Measurements from ENCODE around the gene SLC24A5. TPM values are rescaled to one million over a fixed set of nuclear protein-coding genes. Genes with fewer than 3 reads are reported as not detected.

Gene SLC24A5
- total and polyA plus RNA-seq, 9 of the 15 experiments (the other 6 are each of a cell fraction or from before 2014, with no cell fraction given), result not detected

- TF ChIP-seq, protein P1, sequence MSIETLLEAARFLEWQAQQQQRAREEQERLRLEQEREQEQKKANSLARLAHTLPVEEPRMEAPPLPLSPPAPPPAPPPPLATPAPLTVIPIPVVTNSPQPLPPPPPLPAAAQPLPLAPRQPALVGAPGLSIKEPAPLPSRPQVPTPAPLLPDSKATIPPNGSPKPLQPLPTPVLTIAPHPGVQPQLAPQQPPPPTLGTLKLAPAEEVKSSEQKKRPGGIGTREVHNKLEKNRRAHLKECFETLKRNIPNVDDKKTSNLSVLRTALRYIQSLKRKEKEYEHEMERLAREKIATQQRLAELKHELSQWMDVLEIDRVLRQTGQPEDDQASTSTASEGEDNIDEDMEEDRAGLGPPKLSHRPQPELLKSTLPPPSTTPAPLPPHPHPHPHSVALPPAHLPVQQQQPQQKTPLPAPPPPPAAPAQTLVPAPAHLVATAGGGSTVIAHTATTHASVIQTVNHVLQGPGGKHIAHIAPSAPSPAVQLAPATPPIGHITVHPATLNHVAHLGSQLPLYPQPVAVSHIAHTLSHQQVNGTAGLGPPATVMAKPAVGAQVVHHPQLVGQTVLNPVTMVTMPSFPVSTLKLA (conservative IDR thresholded peaks at IDR 0.05), result no peak
- TF ChIP-seq CC2D1A (IDR thresholded peaks at IDR 0.05) (no peak), JUNB (CRISPR knock-in tag; conservative IDR thresholded peaks at IDR 0.05) (no peak), ARID2 (IDR thresholded peaks at IDR 0.05) (no peak), U2AF1 (optimal IDR thresholded peaks at IDR 0.05; ENCODE audit: low read depth, low read length) (no peak), SRSF7 (optimal IDR thresholded peaks at IDR 0.05; ENCODE audit: low read depth, low read length) (no peak)
- TF ChIP-seq, protein P2, sequence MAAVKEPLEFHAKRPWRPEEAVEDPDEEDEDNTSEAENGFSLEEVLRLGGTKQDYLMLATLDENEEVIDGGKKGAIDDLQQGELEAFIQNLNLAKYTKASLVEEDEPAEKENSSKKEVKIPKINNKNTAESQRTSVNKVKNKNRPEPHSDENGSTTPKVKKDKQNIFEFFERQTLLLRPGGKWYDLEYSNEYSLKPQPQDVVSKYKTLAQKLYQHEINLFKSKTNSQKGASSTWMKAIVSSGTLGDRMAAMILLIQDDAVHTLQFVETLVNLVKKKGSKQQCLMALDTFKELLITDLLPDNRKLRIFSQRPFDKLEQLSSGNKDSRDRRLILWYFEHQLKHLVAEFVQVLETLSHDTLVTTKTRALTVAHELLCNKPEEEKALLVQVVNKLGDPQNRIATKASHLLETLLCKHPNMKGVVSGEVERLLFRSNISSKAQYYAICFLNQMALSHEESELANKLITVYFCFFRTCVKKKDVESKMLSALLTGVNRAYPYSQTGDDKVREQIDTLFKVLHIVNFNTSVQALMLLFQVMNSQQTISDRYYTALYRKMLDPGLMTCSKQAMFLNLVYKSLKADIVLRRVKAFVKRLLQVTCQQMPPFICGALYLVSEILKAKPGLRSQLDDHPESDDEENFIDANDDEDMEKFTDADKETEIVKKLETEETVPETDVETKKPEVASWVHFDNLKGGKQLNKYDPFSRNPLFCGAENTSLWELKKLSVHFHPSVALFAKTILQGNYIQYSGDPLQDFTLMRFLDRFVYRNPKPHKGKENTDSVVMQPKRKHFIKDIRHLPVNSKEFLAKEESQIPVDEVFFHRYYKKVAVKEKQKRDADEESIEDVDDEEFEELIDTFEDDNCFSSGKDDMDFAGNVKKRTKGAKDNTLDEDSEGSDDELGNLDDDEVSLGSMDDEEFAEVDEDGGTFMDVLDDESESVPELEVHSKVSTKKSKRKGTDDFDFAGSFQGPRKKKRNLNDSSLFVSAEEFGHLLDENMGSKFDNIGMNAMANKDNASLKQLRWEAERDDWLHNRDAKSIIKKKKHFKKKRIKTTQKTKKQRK (IDR thresholded peaks at IDR 0.05; ENCODE audit: borderline replicate concordance, low read depth, low read length), result no peak
Measured at GRCh38 chr15:48089702-48090101, 31.1 kb upstream of the SLC24A5 start (continued).

Data from K562 (cell line).